VCaP (cell line): ENCODE measurements around the gene MGAT5B.

Experiments
- H3K27ac ChIP-seq: fragments of 450-650 bp; 2 replicates; pipeline ENCODE4 v1.5.1; 2017
- TF ChIP-seq, protein P1 (sequence below): fragments of 450-650 bp; conservative IDR thresholded peaks from 2 replicates; pipeline ENCODE4 v1.5.1; 2017; ENCODE audit warnings: mild to moderate bottlenecking, moderate library complexity

Gene MGAT5B

DNA sequence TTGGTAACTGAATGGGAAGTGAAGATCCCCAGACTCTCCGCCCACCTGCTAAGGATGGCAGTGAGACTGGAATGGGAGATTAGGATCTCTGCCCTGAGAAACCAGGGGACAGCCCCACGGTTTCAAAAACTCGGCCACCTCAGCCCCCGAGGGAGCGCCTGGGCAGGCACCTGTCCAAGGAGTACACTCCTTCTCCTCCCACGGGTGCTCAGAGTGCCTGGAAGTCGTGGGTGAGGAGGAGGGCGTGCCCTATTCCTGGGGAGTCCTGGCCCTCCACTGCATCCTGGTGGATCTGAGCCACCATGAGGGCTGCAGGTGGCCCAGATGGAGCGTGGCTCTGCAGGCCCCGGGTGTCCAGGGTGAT is 78.5 kb downstream of the MGAT5B start:
- TF ChIP-seq, protein P1, sequence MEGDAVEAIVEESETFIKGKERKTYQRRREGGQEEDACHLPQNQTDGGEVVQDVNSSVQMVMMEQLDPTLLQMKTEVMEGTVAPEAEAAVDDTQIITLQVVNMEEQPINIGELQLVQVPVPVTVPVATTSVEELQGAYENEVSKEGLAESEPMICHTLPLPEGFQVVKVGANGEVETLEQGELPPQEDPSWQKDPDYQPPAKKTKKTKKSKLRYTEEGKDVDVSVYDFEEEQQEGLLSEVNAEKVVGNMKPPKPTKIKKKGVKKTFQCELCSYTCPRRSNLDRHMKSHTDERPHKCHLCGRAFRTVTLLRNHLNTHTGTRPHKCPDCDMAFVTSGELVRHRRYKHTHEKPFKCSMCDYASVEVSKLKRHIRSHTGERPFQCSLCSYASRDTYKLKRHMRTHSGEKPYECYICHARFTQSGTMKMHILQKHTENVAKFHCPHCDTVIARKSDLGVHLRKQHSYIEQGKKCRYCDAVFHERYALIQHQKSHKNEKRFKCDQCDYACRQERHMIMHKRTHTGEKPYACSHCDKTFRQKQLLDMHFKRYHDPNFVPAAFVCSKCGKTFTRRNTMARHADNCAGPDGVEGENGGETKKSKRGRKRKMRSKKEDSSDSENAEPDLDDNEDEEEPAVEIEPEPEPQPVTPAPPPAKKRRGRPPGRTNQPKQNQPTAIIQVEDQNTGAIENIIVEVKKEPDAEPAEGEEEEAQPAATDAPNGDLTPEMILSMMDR = no peak
- H3K27ac ChIP-seq = no peak overlapping the region

DNA sequence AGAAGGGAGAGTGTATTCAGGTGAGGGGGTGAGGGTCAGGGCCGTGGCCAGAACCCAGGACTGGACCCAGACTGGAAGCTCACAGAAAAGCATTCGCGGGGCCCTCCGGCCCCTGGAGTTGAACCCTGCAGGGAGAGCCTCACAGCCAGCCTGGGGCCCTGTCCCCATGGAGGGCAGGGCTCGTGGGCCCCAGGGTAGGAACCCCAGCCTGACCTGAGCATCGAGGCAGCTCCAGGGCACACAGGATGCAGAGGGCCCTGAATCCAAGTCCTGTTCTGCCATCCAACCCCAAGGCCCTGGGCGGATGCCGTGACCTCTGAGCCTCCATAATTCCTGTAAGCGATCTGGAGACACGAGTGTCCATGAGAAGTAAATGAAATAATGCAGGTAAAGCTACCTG is 79.1 kb downstream of the MGAT5B start:
- TF ChIP-seq, protein P1 = no peak
- H3K27ac ChIP-seq = no peak overlapping the region

DNA sequence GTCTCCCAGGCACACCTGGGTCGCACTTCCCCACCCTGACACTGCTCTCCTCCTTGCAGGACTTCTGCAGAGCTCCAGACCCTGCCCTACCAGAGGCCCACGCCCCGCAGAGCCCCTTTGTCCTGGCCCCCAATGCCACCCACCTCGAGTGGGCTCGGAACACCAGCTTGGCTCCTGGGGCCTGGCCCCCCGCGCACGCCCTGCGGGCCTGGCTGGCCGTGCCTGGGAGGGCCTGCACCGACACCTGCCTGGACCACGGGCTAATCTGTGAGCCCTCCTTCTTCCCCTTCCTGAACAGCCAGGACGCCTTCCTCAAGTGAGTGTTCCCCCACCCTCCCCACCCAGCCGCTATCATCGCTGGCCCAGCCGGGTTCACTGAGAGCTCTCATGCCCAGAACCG is 79.6 kb downstream of the MGAT5B start:
- TF ChIP-seq, protein P1 = no peak
- H3K27ac ChIP-seq = no peak overlapping the region

DNA sequence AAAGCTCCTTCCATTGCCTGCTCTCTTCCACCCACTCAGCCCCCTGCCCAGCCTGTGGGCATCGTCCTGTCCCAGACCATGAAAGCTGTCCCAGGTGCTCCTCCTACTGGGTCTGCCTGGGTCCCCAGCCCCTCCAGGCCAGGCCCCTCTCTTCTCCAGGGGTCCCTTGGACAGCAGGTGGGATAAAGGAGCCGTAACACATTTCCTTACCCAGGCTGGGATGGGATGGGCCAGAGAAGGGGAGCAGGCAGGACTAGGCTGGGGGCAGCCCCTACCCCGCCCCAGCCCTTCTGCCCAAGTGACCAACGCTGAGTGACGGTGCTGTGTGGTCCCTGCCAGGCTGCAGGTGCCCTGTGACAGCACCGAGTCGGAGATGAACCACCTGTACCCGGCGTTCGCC is 80.1 kb downstream of the MGAT5B start:
- TF ChIP-seq, protein P1 = no peak
- H3K27ac ChIP-seq = no peak overlapping the region

DNA sequence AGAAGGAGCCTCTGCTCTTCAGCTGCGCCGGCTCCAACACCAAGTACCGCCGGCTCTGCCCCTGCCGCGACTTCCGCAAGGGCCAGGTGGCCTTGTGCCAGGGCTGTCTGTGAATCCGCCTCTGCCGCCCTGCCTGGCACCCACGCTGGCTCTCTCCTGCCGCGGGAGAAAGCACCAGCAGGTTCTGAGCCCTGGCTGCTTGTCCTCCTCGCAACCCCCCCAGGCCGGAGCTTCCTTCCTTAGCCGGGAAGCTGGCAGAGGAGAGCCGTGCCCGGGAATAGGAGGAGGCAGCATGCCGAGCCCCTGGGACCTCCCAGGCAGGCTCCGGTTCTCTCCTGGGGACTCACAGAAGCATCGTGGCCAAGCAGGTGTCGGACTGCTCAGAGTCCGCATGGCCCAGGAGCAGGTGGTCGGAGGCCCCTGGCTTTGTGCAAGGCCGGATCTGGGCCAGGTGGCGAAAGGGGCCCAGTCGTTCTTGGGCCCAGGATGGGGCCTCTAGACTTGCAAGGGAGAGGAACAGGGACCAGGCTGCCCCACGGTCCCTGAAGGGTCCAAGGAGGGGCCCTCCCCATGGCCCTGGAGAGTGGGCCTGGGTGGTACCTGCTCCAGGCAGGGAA is 80.6 kb downstream of the MGAT5B start:
- TF ChIP-seq, protein P1 = no peak
- H3K27ac ChIP-seq = no peak overlapping the region

DNA sequence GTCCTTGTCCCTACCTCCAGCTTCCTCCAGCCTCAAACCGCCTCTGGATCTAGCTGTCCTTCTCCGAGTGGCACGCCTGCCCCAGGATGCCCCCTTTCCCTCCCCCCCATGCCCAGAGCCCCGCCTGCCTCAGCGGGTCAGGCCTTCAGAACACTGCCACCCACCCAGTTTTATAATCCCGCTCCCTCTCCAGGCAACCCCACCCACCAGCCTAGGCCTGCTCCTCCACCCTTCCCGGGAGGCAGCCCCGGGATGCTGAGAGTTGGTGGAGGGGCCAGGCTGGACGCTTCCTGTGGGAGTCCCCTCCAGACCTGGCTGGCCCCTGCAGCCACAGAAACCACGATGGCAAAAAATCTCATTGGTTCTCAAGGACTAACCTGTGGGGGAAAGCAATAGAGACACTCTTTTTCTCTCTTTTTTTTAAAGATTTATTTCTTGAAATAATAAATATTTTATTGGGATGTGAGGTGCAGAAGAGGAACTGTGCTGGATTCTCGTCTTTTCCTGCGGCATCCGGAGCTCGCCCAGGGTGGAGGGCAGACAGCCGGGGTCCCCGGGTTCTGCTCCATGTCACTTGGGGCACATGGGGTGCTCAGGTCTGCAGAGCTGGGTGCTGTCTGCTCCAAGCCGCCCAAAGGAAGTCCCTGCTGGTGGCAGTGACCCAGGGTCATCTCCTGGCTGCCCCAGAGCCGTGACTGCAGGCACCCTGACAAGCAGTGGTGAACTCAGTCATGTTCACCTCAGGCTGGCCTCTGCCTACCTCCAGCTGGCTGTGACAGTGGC is 81.9 kb downstream of the MGAT5B start:
- no peak overlapping the region for H3K27ac ChIP-seq
- TF ChIP-seq, protein P1 = no peak

DNA sequence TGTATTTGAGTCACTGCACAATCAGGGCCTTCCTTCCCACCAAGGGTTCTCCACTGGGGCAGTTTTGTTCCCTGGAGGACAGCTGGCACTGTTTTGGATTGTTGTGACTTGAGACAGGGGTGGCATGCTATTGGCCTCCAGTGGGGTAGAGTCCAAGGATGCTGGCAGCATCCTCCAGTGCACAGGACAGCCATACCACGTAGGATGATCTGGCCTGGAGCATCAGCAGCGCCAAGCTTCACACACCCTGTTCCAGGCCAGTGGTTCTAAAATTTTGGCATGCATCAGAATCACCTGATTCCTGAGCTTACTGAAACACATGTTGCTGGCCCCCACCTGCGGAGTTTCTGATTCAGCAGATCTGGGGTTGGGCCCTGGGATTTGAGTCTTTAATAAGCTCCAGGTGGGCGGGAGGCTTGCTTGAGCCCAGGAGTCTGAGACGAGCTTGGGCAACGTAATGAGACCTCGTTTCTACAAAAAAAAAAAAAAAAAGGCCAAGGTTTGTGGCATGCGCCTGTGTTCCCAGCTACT is 83.2 kb downstream of the MGAT5B start:
- TF ChIP-seq, protein P1 = no peak
- no peak overlapping the region for H3K27ac ChIP-seq
